AG04450 (cell line): ENCODE data around the gene NOCT. TPM values are rescaled to one million over a fixed set of nuclear protein-coding genes. Genes with fewer than 3 reads are reported as not detected.

Experiments used
- CTCF ChIA-PET: fragments of 300-600, 350-600 bp; formaldehyde crosslinking; extraction: SDS; loops from one replicate; lab custom pipeline; 2022; ENCODE audit warnings: antibody characterized with exemption, inconsistent platforms; lab: Charles Lee
- POLR2A ChIA-PET: fragments of 350-600 bp; formaldehyde crosslinking; extraction: SDS; loops from one replicate; lab custom pipeline; 2021; ENCODE audit warnings: antibody characterized with exemption, inconsistent platforms; lab: Yijun Ruan, JAX
- DNase-seq: peaks from one replicate; pipeline ENCODE4 v3.0.0-alpha.2; 2011; ENCODE audit warnings: low read depth, low spot score
- H3K27ac ChIP-seq: one replicate; pipeline ENCODE4 v1.5.1; 2012; ENCODE audit warnings: low read depth, low read length, control low read depth
- H3K27me3 ChIP-seq: one replicate; pipeline ENCODE4 v1.6.0; 2012; ENCODE audit warnings: low read length; ENCODE audit not compliant: control insufficient read depth, insufficient read depth
- H3K4me3 ChIP-seq: 2 replicates; pipeline ENCODE4 v1.5.1; 2011; ENCODE audit warnings: mild to moderate bottlenecking, low read depth, low read length, control low read depth
- H3K9me3 ChIP-seq: 2 replicates; pipeline ENCODE4 v1.5.1; 2012; ENCODE audit warnings: low read length; ENCODE audit not compliant: control insufficient read depth, insufficient read depth
- polyA plus RNA-seq: library from polyadenylated mRNA; depleted of rRNA; stranded (reverse); fragments of >200 nt; gene quantifications from 2 replicates; pipeline ENCODE4 v1.2.3, GENCODE V29; 2011
- TF ChIP-seq, protein P1 (sequence below): IDR thresholded peaks from 2 replicates; pipeline ENCODE4 v1.5.1; 2011; ENCODE audit warnings: low read depth, low read length, control low read depth, inconsistent platforms

NOCT gene
- polyA plus RNA-seq, 1 experiment: 5.8 TPM

DNA sequence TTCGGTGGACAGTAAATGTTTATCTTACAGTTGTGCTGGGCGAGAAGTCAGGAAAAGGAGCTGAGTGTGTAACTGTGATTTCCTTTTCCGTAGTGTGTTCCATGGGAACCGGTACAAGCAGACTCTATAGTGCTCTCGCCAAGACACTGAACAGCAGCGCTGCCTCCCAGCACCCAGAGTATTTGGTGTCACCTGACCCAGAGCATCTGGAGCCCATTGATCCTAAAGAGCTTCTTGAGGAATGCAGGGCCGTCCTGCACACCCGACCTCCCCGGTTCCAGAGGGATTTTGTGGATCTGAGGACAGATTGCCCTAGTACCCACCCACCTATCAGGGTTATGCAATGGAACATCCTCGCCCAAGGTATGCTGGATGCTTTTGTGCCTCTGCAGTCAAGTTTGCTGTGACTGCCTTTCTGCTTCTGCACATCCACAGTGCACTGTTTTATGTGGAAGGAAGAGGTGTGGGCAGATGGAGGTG lies 27.4 kb downstream of the NOCT start:
- DNase-seq: no peak
- TF ChIP-seq, protein P1, sequence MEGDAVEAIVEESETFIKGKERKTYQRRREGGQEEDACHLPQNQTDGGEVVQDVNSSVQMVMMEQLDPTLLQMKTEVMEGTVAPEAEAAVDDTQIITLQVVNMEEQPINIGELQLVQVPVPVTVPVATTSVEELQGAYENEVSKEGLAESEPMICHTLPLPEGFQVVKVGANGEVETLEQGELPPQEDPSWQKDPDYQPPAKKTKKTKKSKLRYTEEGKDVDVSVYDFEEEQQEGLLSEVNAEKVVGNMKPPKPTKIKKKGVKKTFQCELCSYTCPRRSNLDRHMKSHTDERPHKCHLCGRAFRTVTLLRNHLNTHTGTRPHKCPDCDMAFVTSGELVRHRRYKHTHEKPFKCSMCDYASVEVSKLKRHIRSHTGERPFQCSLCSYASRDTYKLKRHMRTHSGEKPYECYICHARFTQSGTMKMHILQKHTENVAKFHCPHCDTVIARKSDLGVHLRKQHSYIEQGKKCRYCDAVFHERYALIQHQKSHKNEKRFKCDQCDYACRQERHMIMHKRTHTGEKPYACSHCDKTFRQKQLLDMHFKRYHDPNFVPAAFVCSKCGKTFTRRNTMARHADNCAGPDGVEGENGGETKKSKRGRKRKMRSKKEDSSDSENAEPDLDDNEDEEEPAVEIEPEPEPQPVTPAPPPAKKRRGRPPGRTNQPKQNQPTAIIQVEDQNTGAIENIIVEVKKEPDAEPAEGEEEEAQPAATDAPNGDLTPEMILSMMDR: no peak

DNA sequence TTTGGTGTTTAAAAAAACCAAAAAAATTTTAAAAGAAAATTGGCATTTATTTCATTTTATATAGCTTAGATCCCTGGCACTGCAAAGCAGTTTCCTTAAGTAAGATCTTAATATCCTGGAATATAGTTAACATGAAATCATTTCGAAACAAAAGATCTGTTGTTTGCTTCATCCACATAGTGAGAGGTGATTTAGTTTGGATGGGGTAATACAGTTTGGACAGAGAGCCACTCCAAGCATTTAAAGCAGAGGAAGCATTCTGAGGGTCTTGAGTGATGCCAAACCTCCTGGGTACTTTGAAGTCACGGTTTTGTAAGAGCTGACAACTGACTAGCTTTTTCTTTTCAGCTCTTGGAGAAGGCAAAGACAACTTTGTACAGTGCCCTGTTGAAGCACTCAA lies 28.7 kb downstream of the NOCT start:
- ChIA-PET POLR2A (interaction anchor here (0.6 kb wide), 1 partner anchor 11 kb away, joined by 4 read pairs; no protein-coding TSS in a partner anchor), CTCF (interaction anchor here (0.6 to 3.5 kb wide), 3 partner anchors 13 to 56 kb away, joined by 3 to 39 read pairs (median 4); no protein-coding TSS in a partner anchor)
- Histone ChIP-seq H3K27ac (no peak overlapping the region), H3K9me3 (no peaks in the 10 kb centered on the region; the same call in 1 of the 2 replicates), H3K27me3 (no peaks in the 10 kb centered on the region), H3K4me3 (no peak overlapping the region)
- TF ChIP-seq, protein P1: no peak
- no peak for DNase-seq

More for the DNA sequence above, 27.4 kb downstream of the NOCT start:
- H3K27ac ChIP-seq: no peak overlapping the region
- no peaks in the 10 kb centered on the region for H3K27me3 ChIP-seq
- no peaks in the 10 kb centered on the region; the same call in 1 of the 2 replicates for H3K9me3 ChIP-seq
- POLR2A ChIA-PET: interaction anchor here (0.7 kb wide), 1 partner anchor 105 kb away, joined by 4 read pairs; no protein-coding TSS in a partner anchor
- no peak overlapping the region for H3K4me3 ChIP-seq
- CTCF ChIA-PET: interaction anchor here (1.1 to 3.5 kb wide), 2 partner anchors 12 to 40 kb away, joined by 3 to 39 read pairs; no protein-coding TSS in a partner anchor

DNA sequence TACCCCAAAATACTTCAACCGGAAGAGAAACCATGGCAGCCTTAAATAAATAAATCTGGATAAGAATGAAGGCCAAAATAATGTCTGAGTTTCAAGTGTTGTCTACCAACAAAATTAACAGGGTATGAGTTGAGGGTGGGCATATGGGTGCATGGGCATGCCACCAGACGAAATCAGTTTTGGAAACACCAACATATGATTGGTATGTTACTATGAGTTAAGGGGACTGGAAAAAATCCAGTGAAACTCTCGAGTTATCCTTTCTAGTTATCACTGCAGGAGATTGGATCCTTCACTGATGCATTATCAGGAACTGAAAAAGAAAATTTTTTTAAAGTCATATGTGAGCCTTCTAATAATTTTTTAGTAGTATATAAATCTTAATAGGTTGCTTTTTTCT lies 32.4 kb downstream of the NOCT start:
- no peak for DNase-seq
- H3K4me3 ChIP-seq: no peak overlapping the region
- no peak overlapping the region for H3K27ac ChIP-seq
- H3K27me3 ChIP-seq: no peaks in the 10 kb centered on the region
- POLR2A ChIA-PET: no interaction called here
- CTCF ChIA-PET: interaction anchor here (2.6 kb wide), 1 partner anchor 18 kb away, joined by 12 read pairs; no protein-coding TSS in a partner anchor
- H3K9me3 ChIP-seq: no peaks in the 10 kb centered on the region
- TF ChIP-seq, protein P1: no peak

DNA sequence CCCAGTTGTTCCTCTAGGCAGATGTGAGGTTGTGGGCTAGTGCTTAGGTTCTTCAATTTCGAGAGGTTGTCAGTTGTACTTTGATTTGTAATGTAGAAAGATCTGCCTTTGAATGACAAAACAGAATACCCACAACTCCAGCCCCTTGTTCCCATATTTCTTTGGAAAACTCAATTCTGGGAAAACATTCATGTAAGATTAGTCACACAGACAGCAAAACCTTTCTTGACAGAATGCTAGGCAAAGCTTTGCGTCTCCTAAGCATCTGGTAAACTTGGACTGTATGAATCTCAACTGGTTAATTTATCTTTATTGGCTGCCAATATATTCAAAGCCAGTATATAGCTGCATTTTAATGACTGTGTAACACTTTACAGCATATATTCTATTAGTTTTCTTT lies 34.9 kb downstream of the NOCT start:
- no peak overlapping the region for H3K4me3 ChIP-seq
- no peak for DNase-seq
- H3K9me3 ChIP-seq: no peaks in the 10 kb centered on the region
- POLR2A ChIA-PET: no interaction called here
- CTCF ChIA-PET: interaction anchor here (0.6 to 1.2 kb wide), 3 partner anchors 17 to 462 kb away, joined by 3 to 4 read pairs (median 4); no protein-coding TSS in a partner anchor
- TF ChIP-seq, protein P1: no peak
- no peaks in the 10 kb centered on the region for H3K27me3 ChIP-seq
- H3K27ac ChIP-seq: no peak overlapping the region

DNA sequence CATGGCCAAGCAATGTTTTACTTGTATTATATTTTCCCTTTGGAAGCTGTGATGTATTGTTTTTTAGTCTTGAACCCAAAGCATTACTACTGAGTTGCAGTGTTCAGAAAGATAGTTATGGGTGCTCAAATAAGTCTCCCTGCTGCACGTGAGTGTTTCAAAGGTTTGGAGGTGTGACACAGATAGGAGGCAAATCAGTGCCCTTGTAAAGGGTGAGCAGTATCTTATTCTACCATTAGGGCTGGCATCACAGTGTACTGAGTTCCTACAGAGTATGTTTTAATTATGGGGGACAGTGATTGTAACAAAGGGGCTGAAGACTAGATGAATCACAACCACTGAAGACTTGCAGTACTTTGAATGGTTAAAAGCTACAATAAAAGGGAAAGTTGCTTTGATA lies 38.3 kb downstream of the NOCT start:
- TF ChIP-seq, protein P1: no peak
- ChIA-PET CTCF (interaction anchor here (2.1 kb wide), 1 partner anchor 23 kb away, joined by 10 read pairs; no protein-coding TSS in a partner anchor), POLR2A (no interaction called here)
- Histone ChIP-seq H3K4me3 (no peak overlapping the region), H3K27me3 (no peaks in the 10 kb centered on the region), H3K9me3 (no peaks in the 10 kb centered on the region), H3K27ac (no peak overlapping the region)
- no peak for DNase-seq
